Measurements from ENCODE around the gene OR13J1.
"Not testable (repeated sequence)": the region's sequence is repeated elsewhere in the genome, so short reads cannot be mapped to it uniquely, and the experiment has no call there.

Gene OR13J1, protein sequence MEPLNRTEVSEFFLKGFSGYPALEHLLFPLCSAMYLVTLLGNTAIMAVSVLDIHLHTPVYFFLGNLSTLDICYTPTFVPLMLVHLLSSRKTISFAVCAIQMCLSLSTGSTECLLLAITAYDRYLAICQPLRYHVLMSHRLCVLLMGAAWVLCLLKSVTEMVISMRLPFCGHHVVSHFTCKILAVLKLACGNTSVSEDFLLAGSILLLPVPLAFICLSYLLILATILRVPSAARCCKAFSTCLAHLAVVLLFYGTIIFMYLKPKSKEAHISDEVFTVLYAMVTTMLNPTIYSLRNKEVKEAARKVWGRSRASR

DNA sequence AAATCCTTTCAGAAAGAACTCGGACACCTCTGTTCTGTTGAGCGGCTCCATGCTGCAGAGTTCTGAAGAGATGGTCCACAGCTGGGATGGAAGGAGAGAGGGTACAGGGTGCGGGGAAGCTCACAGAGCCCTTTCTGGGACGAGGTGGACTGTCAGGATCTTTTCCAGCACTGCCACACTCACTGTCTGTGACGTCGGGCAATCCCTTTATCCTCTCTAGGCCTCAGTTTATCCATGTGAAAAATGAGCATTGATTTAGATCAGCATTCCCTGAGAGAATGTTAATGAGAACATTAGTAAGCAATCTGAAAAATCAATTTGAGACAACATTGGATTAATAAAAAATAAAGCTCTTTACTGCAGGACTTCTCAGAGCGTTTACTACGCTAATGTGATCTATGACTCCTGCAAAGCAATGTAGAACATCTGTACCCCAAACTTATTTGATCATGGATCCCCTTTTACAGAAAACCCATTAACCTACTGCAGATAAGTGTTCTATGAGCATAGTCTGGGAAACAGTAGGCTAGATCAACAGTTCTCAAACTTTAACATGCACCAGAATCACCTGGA lies at the start of gene OR13J1:
TSS of gene OR13J1 (minus strand) at position 51 of the 573 bp plus-strand sequence. CDS start at position 51, 0 bp downstream.
- no peak for DNase-seq

DNA sequence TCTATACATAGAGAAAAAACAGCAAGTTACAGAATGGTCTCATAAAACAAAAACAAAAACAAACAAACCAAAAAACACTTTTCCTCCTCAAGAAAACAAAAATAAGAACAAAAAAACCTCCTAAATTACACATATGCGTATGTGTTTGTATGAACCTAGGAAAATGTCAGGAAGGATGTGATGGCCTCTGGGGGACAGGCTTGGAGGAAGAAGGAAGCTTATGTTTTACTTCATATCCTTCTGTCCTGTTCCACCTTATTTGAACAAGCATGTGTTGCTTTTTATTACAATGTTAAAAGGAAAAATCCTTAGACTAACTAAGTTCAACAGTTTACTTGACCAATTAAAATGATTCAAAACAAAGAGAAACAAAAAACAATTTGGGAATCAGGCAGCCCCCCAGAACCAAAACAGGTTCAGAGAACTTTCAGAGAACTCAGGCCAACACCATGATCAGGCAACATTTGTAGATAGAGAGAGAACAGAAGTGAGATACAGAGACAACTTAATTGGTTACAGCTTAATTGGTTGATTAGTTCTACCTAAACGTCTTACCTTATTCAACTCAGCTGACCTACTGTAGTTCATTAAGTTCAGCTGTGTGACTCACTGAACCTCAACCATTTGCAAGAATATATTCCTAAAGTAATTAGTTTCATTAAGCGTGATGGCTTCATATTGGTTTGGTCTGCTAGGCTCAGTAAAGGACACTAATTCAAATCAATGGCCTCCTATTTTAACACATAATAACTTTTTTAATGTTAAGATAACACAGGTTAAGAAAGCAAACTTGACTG lies 49.2 kb upstream of the OR13J1 start:
- no peak for DNase-seq

DNA sequence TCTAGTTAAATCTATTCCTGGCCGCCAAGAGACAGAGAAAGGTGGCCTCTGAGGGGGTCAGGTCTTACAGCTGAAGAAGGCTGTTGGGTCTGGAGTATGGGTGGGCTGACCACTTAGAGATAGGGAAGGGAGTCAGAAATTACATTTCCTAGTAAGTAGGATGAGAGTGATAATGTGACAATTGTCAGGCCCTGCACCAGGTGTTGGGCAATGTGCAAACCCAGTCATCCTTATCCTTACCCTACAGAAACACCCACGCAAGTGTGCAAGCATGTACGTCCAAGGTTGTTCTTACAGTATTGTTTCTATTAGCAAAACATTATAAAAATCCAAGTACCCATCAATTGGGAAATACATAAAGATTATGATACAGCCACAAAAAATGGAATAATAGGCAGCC lies 48.6 kb upstream of the OR13J1 start:
- DNase-seq, result no peak

DNA sequence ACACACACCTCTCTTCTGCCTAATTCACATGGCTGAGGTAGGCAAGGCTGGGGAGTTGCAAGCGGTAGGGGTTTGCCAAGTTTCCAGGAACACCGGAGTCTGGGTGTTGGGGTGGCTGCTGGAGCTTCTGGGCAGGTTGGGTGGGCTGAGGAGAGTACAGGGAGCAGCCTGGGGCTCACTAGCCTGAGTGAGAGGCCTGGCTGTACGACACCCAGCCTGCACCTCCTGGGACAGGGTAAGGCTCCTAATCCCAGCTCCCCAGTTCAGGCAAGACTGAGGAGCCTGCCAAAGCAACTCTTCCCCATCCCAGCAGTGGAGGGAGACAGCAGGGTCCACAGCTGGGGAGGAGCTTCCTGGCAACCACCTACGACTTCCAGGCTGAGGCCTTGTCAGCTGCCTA lies 47.1 kb upstream of the OR13J1 start:
- DNase-seq, result no peak

DNA sequence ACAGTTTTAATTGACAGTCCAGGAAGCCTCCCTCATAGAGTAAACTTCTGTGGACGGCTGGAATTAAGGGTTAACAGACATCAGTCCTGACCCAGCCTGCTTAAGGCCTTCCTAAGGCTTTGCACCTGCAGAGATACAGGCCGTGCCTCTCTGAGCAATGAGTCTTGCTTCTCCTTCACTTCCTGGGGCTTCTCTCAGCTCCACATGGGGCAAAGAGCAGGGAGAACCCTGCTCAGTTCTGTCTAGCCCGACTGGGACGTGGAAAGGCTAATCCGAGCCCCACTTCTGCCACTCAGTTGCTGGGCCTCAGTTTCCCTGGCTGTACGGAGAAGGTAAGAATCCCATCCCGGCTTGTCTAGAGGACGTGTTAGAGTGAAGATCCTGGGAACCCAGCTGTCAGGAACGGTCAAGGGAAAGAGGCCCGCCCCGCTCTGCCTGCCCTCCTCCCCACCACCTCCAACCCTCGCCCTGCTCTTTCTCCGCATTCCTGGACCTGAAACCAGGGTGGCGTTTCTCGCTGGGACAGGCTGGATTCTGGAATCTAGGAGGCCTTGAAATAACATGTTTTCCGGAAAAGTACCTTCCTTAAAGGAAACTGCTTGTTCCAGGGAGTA lies 45.6 kb upstream of the OR13J1 start:
- no peak for DNase-seq

DNA sequence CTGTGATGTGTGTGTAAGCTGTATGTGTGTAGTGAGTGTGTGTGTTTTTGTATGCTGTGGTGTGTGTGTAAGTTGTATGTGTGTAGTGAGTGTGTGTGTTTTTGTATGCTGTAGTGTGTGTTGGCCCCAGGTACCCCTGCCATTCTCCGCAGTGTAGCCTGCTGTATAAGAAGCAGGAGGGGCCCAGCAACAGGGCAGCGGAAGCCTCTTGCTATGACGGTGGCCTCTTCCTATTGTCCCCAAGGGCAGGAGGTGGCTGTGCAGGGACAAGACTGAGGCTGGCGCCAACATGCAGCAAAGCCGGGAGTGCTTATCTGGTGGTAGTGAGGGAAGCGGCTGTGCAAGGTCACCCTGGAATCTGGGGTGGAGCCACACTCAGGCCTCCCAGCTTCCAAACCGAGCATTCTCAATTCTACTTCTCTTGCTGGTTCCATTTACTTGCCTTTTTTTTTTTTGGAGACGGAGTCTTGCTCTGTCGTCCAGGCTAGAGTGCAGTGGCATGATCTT lies 44.2 kb upstream of the OR13J1 start:
- DNase-seq, result no peak

DNA sequence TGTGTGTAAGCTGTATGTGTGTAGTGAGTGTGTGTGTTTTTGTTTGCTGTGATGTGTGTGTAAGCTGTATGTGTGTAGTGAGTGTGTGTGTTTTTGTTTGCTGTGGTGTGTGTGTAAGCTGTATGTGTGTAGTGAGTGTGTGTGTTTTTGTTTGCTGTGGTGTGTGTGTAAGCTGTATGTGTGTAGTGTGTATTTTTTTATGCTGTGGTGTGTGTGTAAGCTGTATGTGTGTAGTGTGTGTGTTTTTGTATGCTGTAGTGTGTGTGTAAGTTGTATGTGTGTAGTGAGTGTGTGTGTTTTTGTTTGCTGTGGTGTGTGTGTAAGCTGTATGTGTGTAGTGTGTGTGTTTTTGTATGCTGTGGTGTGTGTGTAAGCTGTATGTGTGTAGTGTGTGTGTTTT lies 43.2 kb upstream of the OR13J1 start:
- DNase-seq, result not testable (repeated sequence)

DNA sequence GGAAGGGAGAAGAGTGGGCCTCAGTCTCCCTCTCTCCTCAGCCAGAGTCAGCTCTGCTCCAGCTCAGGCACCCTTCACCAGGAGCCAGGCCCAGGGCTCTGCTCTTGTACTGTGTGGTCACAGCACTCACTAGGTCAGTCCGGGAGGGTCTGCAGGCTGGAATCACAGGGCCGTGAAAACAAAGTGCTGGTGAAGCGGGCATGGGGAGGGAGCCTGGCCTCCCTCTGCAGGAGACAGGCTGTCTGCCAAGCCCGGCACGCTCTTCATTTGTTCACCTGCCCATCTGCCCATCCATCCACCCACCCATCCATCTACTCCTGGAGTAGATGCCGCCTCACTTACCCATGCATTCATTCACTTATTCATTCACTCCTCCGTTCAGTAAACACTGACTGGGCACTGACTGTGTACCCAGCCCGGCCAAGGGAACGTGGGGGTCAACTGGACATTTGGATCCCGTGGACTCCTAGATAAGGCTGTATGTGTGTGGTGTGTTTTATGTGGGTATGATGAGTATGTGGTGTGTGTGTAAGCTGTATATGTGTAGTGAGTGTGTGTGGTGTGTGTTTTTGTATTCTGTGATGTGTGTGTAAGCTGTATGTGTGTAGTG lies 42.7 kb upstream of the OR13J1 start:
- no peak for DNase-seq

DNA sequence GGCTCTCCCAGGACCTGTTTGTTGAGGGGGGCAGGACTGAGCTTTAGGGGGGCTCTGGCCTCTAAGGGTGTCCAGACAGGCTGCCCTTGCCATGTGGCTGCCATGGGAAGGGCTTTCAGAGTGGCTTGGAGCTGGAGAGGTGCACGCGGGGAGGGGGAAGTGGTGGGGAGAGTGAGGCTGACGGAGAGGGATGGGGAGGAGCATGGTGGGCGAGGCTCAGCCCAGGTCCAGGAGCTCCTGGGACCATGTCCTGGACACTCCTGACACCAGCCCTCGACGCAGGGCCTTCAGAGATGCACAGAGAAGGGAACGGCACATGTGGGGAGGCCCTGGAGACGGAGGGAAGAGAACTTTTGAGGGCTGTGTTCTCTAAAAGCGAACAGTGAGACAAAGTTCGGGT lies 41.5 kb upstream of the OR13J1 start:
- no peak for DNase-seq

DNA sequence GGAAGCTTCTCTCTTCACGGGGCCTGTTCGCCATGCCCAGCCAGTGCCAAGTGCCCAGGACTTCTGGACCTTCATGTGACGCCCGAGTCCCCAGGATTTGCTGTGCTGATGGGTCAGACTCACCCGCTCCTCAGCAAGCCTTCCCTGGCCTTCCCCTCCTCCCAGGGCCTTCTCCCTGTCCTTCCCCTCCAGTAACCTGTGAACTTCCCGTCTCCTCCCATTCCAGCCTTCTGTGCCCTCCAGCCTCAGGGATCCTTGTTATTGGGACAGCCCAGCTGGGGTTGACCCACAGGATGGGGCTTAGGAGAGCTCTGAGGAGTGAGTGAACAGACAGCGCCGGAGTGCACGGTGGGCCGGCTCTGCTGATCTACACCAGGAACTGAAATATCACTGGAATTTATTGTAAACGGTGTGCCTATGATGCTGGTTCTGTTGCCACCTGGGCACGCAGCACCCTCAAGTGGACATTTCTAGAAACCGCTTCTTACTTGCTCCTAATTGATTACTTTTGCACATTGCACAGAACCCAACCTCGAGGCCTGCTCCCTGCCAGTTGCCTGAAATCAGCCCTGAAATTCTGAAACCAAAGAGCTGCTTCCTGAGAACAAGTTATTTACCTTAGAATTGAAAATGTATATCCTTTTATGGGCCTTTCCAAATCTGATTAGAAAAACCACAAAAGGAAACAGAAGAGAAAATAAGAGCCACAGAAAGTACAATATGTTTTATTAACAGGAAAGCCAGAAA lies 40.6 kb upstream of the OR13J1 start:
- DNase-seq, result no peak

DNA sequence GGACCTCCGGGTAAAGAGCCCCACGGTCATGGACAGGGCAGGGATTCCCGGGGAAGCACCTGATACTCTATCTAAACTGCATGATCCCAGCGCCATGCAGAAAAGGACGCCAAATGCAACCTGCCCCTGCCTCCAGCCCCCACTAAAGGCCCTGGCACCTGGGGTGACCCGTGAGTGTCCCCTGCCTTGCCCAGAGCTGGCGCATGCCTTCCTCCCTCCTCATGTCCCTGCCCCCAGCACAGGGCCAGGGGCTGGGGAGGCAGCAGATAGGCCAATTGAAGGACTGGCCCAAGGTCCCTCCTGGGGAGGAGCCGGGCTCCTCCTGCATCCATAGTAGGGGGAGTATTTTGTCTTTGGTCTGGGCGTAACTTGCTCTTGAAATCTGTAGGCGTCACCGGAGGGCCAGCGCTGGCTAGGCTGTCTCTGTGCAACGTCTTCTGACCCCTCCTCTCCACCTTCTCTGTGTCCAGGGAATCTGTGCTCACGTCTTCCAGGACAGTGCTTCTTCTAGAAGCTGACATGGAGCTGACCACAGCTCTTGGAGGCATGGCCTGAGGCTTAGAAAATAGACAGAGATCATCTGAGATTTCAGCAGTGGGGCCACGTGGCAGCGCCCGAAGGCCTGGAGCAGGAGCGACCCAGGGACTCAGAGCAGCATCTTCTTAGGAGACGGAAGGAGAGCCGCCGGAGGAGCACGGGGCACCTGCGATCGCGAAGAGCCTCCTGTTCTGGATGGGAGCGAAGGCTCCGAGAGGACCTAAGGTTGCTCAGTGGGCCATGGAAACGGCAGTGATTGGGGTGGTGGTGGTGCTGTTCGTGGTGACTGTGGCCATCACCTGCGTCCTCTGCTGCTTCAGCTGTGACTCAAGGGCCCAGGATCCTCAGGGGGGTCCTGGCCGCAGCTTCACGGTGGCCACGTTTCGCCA lies 39.7 kb upstream of the OR13J1 start:
- DNase-seq, result no peak

DNA sequence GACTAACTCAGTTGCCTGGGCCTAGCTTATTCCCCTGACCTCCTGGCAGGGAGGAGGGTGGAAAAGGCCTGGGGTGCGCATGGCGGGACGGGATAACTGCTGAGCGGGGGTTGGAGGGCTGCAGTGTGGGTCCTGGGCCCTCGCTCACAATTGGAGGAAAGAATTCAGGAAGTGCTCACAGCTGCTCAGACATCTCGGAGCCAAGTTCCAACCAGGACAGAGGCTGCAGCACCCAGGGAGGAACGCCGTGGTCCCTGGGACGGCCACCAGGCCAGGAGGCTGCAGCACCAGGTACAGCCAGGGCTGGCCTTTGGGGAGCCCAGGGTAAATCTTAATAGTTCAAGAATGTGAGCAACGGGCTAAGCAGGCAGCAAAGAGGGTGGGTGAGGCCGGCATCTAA lies 39.1 kb upstream of the OR13J1 start, which contains the start of gene SPAAR:
TSS of gene SPAAR (plus strand) at position 217 of the 400 bp plus-strand sequence. CDS start 974 bp downstream, outside the sequence.
- DNase-seq, result no peak

DNA sequence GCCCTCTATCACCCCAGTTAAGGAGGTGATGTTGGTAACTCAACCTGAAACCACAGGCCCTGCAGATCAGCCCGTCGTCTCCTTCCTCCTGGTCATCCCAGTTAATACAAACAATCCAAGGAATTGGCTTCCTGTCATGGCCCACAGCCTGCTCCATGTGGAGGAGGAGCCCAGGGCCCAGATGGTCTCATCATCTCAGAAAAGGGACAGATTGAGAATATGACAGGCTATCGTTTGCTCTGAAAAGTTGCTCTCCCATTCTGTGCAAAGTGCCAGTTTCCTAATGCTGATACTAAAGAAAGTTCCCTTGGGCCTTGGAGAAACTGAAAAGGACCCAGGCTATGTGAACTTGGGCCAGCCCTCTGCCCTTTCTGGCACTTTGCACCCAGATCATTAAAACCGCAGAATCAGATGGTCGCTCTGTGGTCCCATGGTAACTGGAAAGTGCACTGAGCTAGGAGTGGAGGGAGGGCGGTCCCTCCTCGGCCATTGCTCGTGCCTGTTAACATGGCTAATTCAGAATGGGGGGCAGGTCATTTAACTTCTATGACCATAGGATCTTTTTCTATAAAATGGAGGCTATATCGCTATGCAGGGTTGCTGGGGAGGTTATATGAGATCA lies 38.4 kb upstream of the OR13J1 start:
- no peak for DNase-seq

DNA sequence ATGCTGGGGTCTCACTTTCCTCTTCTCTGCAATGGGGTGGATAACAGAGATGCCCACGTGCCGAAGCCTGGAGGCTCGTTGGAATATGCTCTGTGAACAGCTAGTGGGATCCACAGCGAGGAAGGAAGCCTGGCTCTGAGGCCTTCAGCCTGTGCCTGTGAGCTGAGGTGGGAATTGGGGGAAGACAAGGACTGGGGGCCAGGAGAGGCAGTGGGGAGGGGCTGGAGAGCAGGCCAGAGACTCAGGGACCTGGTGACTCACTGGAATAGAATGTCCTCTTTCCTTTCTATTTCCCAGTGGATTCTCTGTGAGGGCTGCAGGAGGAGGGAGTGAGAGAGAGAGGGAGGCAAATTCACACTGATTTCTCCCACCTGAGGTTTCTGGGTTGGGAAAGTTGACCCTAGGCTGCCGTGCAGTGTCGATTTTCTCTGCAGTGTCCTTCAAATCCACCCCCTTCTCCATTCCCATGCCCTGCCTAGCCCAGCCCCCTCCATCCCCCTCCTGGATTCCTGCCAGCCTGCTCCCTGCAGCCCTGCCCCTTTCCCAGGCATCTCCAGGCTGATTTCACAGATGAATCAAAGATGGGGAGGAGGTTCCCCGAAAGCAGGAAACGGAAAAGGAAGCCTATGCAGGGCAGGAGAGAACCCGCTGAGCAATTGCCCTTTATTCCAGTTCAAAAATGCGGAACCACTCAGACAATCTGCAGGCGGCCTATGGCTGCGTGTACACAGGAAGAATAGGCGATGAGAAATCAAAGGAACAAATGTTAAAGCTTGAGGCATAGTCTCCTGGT lies 37.7 kb upstream of the OR13J1 start:
- no peak for DNase-seq

DNA sequence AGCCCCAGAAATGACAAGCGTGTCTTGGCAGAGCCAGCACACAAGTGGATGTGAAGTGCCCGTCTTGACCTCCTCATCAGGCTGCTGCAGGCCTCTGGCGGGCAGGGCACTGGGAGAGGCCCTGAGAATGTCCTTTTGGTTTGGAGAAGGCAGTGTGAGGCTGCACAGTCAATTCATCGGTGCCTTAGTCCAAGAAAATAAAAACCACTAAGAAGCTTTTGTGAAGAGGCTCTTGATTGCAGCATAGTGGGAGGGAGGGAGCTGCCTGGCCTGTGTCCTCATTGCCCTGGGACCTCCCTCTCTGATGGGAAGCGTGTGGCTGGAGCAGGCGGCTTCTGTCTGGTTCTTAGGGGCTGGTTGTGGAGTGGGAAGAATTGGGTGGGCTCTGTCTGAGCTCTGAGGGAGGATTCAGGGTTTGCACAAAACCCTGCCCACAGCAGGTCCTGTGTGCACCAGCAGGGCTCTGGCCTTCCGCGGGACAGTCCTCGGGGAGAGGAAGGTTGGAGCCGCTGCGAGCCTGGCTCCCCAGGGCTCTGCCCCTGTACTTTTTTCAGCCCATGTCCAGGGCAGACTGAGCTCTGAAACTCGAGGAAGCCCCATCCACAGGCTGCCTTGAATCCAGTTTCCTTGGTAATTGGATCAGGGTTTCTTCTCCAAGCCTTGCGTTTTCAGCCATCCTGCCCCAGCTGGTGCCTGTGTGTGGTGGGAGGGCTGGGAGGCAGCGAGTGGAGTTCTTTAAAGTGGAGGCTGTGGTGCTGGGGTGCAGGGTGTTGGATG lies 36.9 kb upstream of the OR13J1 start:
- DNase-seq, result no peak

DNA sequence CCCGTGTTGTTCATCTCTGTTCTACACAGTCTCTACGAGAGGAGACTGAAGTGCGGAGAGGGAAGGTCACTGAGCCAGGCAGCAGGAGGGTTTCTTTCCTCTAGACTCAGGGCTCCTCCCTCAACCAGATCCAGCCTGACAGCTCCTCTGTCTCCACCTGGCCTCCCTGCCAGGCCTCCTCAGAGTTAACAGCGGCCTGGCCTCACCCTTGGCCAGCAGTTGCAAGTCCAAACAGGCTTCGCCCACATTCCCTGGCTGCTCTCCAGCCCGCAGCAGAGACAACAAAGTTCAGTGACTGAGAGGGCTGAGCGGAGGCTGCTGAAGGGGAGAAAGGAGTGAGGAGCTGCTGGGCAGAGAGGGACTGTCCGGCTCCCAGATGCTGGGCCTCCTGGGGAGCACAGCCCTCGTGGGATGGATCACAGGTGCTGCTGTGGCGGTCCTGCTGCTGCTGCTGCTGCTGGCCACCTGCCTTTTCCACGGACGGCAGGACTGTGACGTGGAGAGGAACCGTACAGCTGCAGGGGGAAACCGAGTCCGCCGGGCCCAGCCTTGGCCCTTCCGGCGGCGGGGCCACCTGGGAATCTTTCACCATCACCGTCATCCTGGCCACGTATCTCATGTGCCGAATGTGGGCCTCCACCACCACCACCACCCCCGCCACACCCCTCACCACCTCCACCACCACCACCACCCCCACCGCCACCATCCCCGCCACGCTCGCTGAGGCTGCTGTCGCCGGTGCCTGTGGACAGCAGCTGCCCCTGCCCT lies 35.9 kb upstream of the OR13J1 start, which contains the start of gene HRCT1:
TSS of gene HRCT1 (plus strand) at position 291 of the 768 bp plus-strand sequence. CDS start at position 377, 86 bp downstream.
- DNase-seq, result no peak

DNA sequence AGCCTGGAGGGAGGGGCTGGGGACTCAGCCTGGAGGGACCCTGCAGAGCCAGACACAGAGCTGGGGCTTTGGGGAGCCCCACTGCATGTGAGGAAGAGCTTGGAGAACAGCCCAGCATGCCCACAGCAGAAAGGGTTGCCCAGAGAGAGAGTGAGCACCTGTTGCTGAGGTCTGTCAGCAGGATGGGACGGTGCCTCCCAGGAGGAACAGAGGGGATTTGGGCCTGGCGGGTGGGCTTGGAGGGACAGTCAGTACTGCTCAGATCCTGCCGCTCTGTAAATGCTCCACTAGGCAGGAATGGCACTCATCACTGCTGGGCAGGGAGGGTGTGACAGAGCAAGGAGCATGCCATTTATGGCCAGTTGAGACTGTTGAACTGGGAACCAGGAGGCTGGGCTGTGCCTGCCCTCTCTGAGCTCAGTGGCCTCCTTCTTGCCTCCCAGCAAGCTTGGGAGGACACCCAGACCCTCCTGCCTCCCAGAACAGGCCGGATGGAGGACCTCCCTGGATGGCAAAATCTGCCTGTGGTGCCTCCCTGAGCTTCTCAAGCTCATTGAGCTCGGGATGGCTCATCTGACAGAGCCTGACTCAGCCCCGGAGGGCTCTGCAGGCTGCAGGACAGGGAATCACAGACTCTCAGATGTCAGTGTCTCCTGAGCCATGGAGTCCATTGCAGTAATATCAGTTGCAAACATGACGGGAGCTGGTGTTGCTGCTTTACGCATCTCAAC lies 35.0 kb upstream of the OR13J1 start:
- DNase-seq, result no peak

Measured in stimulated activated naive CD4-positive, alpha-beta T cell treated with Interleukin-2 at 50 U/mL for 16 hours (primary cell).